ENCODE results near the gene LTB4R. TPM values are rescaled to one million over a fixed set of nuclear protein-coding genes. Genes with fewer than 3 reads are reported as not detected.

The LTB4R gene
- total RNA-seq, 4 donors from 2014 or later, result 0.13 to 2.2 (median 0.75) TPM

Other genes with a start within 250 kb of the LTB4R start
- gene CPNE6, start 239.9 kb upstream of the LTB4R start, total RNA-seq, result not detected
- gene PCK2, start 217.2 kb upstream of the LTB4R start, total RNA-seq, result 1 to 10 TPM; 1.9 to 9.8 (median 3.6) TPM
- 100 to 1,000 TPM in 1 of 4 donors, 10 to 100 TPM in 3; 52.4 to 113 (median 88.7) TPM for gene DCAF11, start 196.7 kb upstream of the LTB4R start, total RNA-seq
- 1 to 10 TPM in 3 of 4 donors, under 1 TPM in 1; 0.82 to 4.5 (median 2.4) TPM for gene NRL, start 196.6 kb upstream of the LTB4R start, total RNA-seq
- 10 to 100 TPM; 45.3 to 91.3 (median 65.4) TPM for gene FITM1, start 180.8 kb upstream of the LTB4R start, total RNA-seq
- 100 to 1,000 TPM in 2 of 4 donors, 10 to 100 TPM in 2; 63.3 to 158 (median 87.5) TPM for gene PSME1, start 175.3 kb upstream of the LTB4R start, total RNA-seq
- 10 to 100 TPM; 13.6 to 18.8 (median 16.3) TPM for gene EMC9, start 169.9 kb upstream of the LTB4R start, total RNA-seq
- 10 to 100 TPM; 13.7 to 53.2 (median 21.5) TPM for gene PSME2, start 164.9 kb upstream of the LTB4R start, total RNA-seq
- 100 to 1,000 TPM in 1 of 4 donors, 10 to 100 TPM in 3; 63.3 to 140 (median 82.4) TPM for gene RNF31, start 164.0 kb upstream of the LTB4R start, total RNA-seq
- 10 to 100 TPM in 3 of 4 donors, 1 to 10 TPM in 1; 6.5 to 36.7 (median 11.9) TPM for gene IRF9, start 150.2 kb upstream of the LTB4R start, total RNA-seq
- gene REC8, start 139.4 kb upstream of the LTB4R start, total RNA-seq, result 1 to 10 TPM in 1 of 4 donors, under 1 TPM in 2, not detected in 1; 0.27 to 3.1 (median 0.82) TPM
- 10 to 100 TPM; 35.7 to 73.2 (median 55.4) TPM for gene IPO4, start 122.7 kb upstream of the LTB4R start, total RNA-seq
- gene TM9SF1, start 116.1 kb upstream of the LTB4R start, total RNA-seq, result 10 to 100 TPM; 31.4 to 46.4 (median 36.7) TPM
- not detected for gene TSSK4, start 105.8 kb upstream of the LTB4R start, total RNA-seq
- 10 to 100 TPM; 13.6 to 29.8 (median 20.7) TPM for gene CHMP4A, start 98.0 kb upstream of the LTB4R start, total RNA-seq
- 10 to 100 TPM in 3 of 4 donors, 1 to 10 TPM in 1; 6.7 to 19.2 (median 13.9) TPM for gene MDP1, start 95.4 kb upstream of the LTB4R start, total RNA-seq
- gene NEDD8, start 79.1 kb upstream of the LTB4R start, total RNA-seq, result 100 to 1,000 TPM; 141 to 178 (median 162) TPM
- 10 to 100 TPM; 15.4 to 44.8 (median 27.4) TPM for gene GMPR2, start 78.6 kb upstream of the LTB4R start, total RNA-seq
- gene TINF2, start 68.9 kb upstream of the LTB4R start, total RNA-seq, result 10 to 100 TPM; 41.4 to 77.1 (median 50.7) TPM
- under 1 TPM in 1 of 4 donors, not detected in 3; 0.20 TPM for gene TGM1, start 48.3 kb upstream of the LTB4R start, total RNA-seq
- gene RABGGTA, start 39.9 kb upstream of the LTB4R start, total RNA-seq, result 10 to 100 TPM; 20.9 to 32.8 (median 28.0) TPM
- 10 to 100 TPM in 2 of 4 donors, 1 to 10 TPM in 2; 1.9 to 12.2 (median 8.2) TPM for gene DHRS1, start 11.7 kb upstream of the LTB4R start, total RNA-seq
- gene NOP9, start 11.7 kb upstream of the LTB4R start, total RNA-seq, result 10 to 100 TPM; 27.2 to 43.5 (median 32.2) TPM
- gene CIDEB, start 3.5 kb upstream of the LTB4R start, total RNA-seq, result 1 to 10 TPM in 1 of 4 donors, under 1 TPM in 3; 0.39 to 1.5 (median 0.88) TPM
- gene LTB4R2, start 1.4 kb upstream of the LTB4R start, total RNA-seq, result 1 to 10 TPM in 2 of 4 donors, under 1 TPM in 2; 0.39 to 3.3 (median 2.0) TPM
- gene ADCY4, start 23.6 kb downstream of the LTB4R start, total RNA-seq, result 10 to 100 TPM in 1 of 4 donors, 1 to 10 TPM in 3; 7.9 to 16.6 (median 8.7) TPM
- gene RIPK3, start 28.5 kb downstream of the LTB4R start, total RNA-seq, result 1 to 10 TPM in 2 of 4 donors, under 1 TPM in 2; 0.66 to 1.6 (median 0.97) TPM
- gene NFATC4, start 56.7 kb downstream of the LTB4R start, total RNA-seq, result 10 to 100 TPM in 1 of 4 donors, 1 to 10 TPM in 3; 4.6 to 13.2 (median 7.5) TPM
- 1 to 10 TPM in 3 of 4 donors, under 1 TPM in 1; 0.87 to 3.7 (median 2.1) TPM for gene NYNRIN, start 87.5 kb downstream of the LTB4R start, total RNA-seq
- gene CBLN3, start 118.2 kb downstream of the LTB4R start, total RNA-seq, result under 1 TPM in 3 of 4 donors, not detected in 1; 0.16 to 0.36 (median 0.24) TPM
- 10 to 100 TPM; 35.1 to 50.5 (median 44.7) TPM for gene KHNYN, start 118.5 kb downstream of the LTB4R start, total RNA-seq
- 10 to 100 TPM; 21.7 to 51.4 (median 38.3) TPM for gene SDR39U1, start 131.3 kb downstream of the LTB4R start, total RNA-seq
- under 1 TPM in 1 of 4 donors, not detected in 3; 0.76 TPM for gene CMA1, start 196.8 kb downstream of the LTB4R start, total RNA-seq

Data from gastrocnemius medialis (tissue), 4 donors.